GM23248 (cell line): ENCODE results near the gene FAM53A. TPM values are rescaled to one million over a fixed set of nuclear protein-coding genes. Genes with fewer than 3 reads are reported as not detected.

Experiments used
- DNase-seq: peaks from one replicate; pipeline ENCODE4 v3.0.0-alpha.2; 2015
- H2AFZ ChIP-seq: fragments of 200-600 bp; sonication (generic); 2 replicates; pipeline ENCODE4 v1.6.1; 2016; ENCODE audit warnings: antibody characterized with exemption
- H3F3A ChIP-seq: fragments of 200-600 bp; sonication (generic); 2 replicates; pipeline ENCODE4 v1.6.1; 2016; ENCODE audit warnings: mild to moderate bottlenecking, antibody characterized with exemption, mixed run types; ENCODE audit not compliant: insufficient read depth
- H3K27ac ChIP-seq: fragments of 200-600 bp; sonication (generic); 2 replicates; pipeline ENCODE4 v1.5.1; 2016; ENCODE audit warnings: mild to moderate bottlenecking
- H3K27me3 ChIP-seq: fragments of 200-600 bp; sonication (generic); replicated peaks from 2 replicates; pipeline ENCODE4 v1.6.1; 2016; ENCODE audit warnings: mild to moderate bottlenecking; ENCODE audit not compliant: insufficient read depth
- H3K36me3 ChIP-seq: fragments of 200-600 bp; sonication (generic); 2 replicates; pipeline ENCODE4 v1.6.1; 2016; ENCODE audit warnings: low read depth, mild to moderate bottlenecking
- H3K4me1 ChIP-seq: fragments of 200-600 bp; sonication (generic); 2 replicates; pipeline ENCODE4 v1.6.1; 2016; ENCODE audit warnings: mild to moderate bottlenecking; ENCODE audit not compliant: insufficient read depth
- H3K4me2 ChIP-seq: fragments of 200-600 bp; sonication (generic); one replicate; pipeline ENCODE4 v1.6.1; 2016; ENCODE audit warnings: mild to moderate bottlenecking; ENCODE audit not compliant: unreplicated experiment
- H3K4me3 ChIP-seq: fragments of 200-600 bp; sonication (generic); 2 replicates; pipeline ENCODE4 v1.5.1; 2016; ENCODE audit warnings: mild to moderate bottlenecking
- H3K79me2 ChIP-seq: fragments of 200-600 bp; sonication (generic); 2 replicates; pipeline ENCODE4 v1.6.1; 2016; ENCODE audit warnings: mild to moderate bottlenecking; ENCODE audit not compliant: insufficient read depth
- H3K9ac ChIP-seq: fragments of 200-600 bp; sonication (generic); 2 replicates; pipeline ENCODE4 v1.6.1; 2016; ENCODE audit warnings: mild to moderate bottlenecking
- H3K9me2 ChIP-seq: fragments of 200-600 bp; sonication (generic); 2 replicates; pipeline ENCODE4 v1.6.1; 2016; ENCODE audit warnings: mixed run types, mild to moderate bottlenecking, moderate library complexity; ENCODE audit not compliant: insufficient read depth
- H3K9me3 ChIP-seq: fragments of 200-600 bp; sonication (generic); one replicate; pipeline ENCODE4 v1.6.1; 2017; ENCODE audit warnings: low read depth
- H4K20me1 ChIP-seq: fragments of 200-600 bp; sonication (generic); 2 replicates; pipeline ENCODE4 v1.6.0; 2016; ENCODE audit not compliant: insufficient read depth
- EZH2 ChIP-seq: fragments of 200-600 bp; sonication (generic); IDR thresholded peaks from 2 replicates; pipeline ENCODE4 v1.6.1; 2018; ENCODE audit warnings: antibody characterized with exemption, mild to moderate bottlenecking; ENCODE audit not compliant: insufficient read depth, poor library complexity, severe bottlenecking
- EZH2phosphoT487 ChIP-seq: fragments of 200-600 bp; sonication (generic); IDR thresholded peaks from 2 replicates; pipeline ENCODE4 v1.6.1; 2018; ENCODE audit warnings: antibody characterized with exemption, moderate library complexity, mild to moderate bottlenecking, low read depth; ENCODE audit not compliant: insufficient read depth
- WGBS, 2 experiments: methylation state at CpG; one replicate each; pipeline ENCODE4 v1.1.6; 2015 to 2017; ENCODE audit warnings: low lambda C conversion rate in 2 of 2, low coverage in 1 of 2; ENCODE audit errors: missing lambda C conversion rate in 2 of 2; 5-methylcytosine and 5-hydroxymethylcytosine counted together
- in situ Hi-C: fragments of 300-500 bp; cut with MboI; formaldehyde crosslinking; loops from 2 replicates; pipeline ENCODE4 v1.15.0; 2020
- polyA plus RNA-seq: library from polyadenylated mRNA; unstranded; fragments of >200 nt; fragmentation: Nextera tagmentation; extraction: Ambion mirVana; gene quantifications from 2 replicates; pipeline ENCODE4 v1.2.1, GENCODE V29; 2016
- total RNA-seq: library from RNA; depleted of rRNA; stranded (reverse); fragments of >200 nt; shearing (Covaris generic); gene quantifications from 2 replicates; pipeline ENCODE4 v1.2.3, GENCODE V29; 2014

The FAM53A gene
- total and polyA plus RNA-seq, 2 experiments from 2014 or later: 2.8 to 3.8 TPM

- Histone ChIP-seq H3K27me3 (no peaks in the 10 kb centered on the region; the same call in 1 of the 2 replicates), H3K27ac (no peak overlapping the region), H4K20me1 (no peaks in the 10 kb centered on the region), H3K79me2 (no peaks in the 10 kb centered on the region), H3K36me3 (no peaks in the 10 kb centered on the region), H3F3A (no peaks in the 10 kb centered on the region; the same call in 1 of the 2 replicates), H3K4me3 (no peak overlapping the region), H3K9ac (no peak overlapping the region), H3K9me3 (no peaks in the 10 kb centered on the region), H2AFZ (no peak overlapping the region), H3K4me1 (no peaks in the 10 kb centered on the region), H3K4me2 (no peak overlapping the region), H3K9me2 (no peaks in the 10 kb centered on the region)
- in situ Hi-C loops: no loop called here
- DNase-seq: no peak
- TF ChIP-seq EZH2phosphoT487: no peak
- WGBS, 2 experiments: 68 to 76% methylated on average over 17 of the region's 17 CpGs
These were observed 70.1 kb downstream of the FAM53A start for GRCh38 chr4:1614049-1614448.

GRCh38 chr4:1613099-1613495 lies 71.0 kb downstream of the FAM53A start:
- H3K9ac ChIP-seq: no peak overlapping the region

GRCh38 chr4:1612278-1613098 lies 71.6 kb downstream of the FAM53A start:
- Histone ChIP-seq H2AFZ (no peak overlapping the region), H3K27ac (no peak overlapping the region), H3K27me3 (no peaks in the 10 kb centered on the region; the same call in 1 of the 2 replicates), H4K20me1 (no peaks in the 10 kb centered on the region), H3K4me3 (no peak overlapping the region), H3K4me2 (no peak overlapping the region), H3K79me2 (no peaks in the 10 kb centered on the region), H3K9ac (no peak overlapping the region), H3K4me1 (no peaks in the 10 kb centered on the region), H3K9me3 (no peaks in the 10 kb centered on the region), H3K36me3 (no peaks in the 10 kb centered on the region), H3K9me2 (no peaks in the 10 kb centered on the region), H3F3A (no peaks in the 10 kb centered on the region; the same call in 1 of the 2 replicates)
- TF ChIP-seq EZH2phosphoT487 (no peak), EZH2 (no peak)
- DNase-seq: no peak
- WGBS, 2 experiments: 59 to 61% methylated on average over 29 of the region's 29 CpGs
- in situ Hi-C loops: no loop called here

More at GRCh38 chr4:1613099-1613495, 71.0 kb downstream of the FAM53A start:
- DNase-seq: no peak
- H2AFZ ChIP-seq: no peak overlapping the region
- 65 to 71% methylated on average over 9 of the region's 9 CpGs for WGBS, 2 experiments
- H4K20me1 ChIP-seq: no peaks in the 10 kb centered on the region
- no peaks in the 10 kb centered on the region for H3K9me2 ChIP-seq
- H3K4me1 ChIP-seq: no peaks in the 10 kb centered on the region
- H3K27ac ChIP-seq: no peak overlapping the region
- no peaks in the 10 kb centered on the region for H3K79me2 ChIP-seq
- no peaks in the 10 kb centered on the region; the same call in 1 of the 2 replicates for H3K27me3 ChIP-seq
- TF ChIP-seq EZH2phosphoT487 (no peak), EZH2 (no peak)
- in situ Hi-C loops: no loop called here
- no peak overlapping the region for H3K4me3 ChIP-seq
- no peaks in the 10 kb centered on the region for H3K36me3 ChIP-seq
- no peak overlapping the region for H3K4me2 ChIP-seq
- H3K9me3 ChIP-seq: no peaks in the 10 kb centered on the region
- no peaks in the 10 kb centered on the region; the same call in 1 of the 2 replicates for H3F3A ChIP-seq

- Histone ChIP-seq H3K79me2 (no peaks in the 10 kb centered on the region), H2AFZ (no peak overlapping the region), H3K9me3 (no peaks in the 10 kb centered on the region), H3K4me2 (no peak overlapping the region), H3K9ac (no peak overlapping the region), H3K4me3 (no peak overlapping the region), H3K4me1 (no peaks in the 10 kb centered on the region), H3K27ac (no peak overlapping the region), H4K20me1 (no peaks in the 10 kb centered on the region), H3K36me3 (no peaks in the 10 kb centered on the region), H3F3A (no peaks in the 10 kb centered on the region; the same call in 1 of the 2 replicates), H3K27me3 (no peaks in the 10 kb centered on the region; the same call in 1 of the 2 replicates), H3K9me2 (no peaks in the 10 kb centered on the region)
- 68 to 73% methylated on average over 9 of the region's 9 CpGs for WGBS, 2 experiments
- TF ChIP-seq EZH2: no peak
- no peak for TF ChIP-seq EZH2phosphoT487
- in situ Hi-C loops: no loop called here
- DNase-seq: no peak
These were observed 72.6 kb downstream of the FAM53A start for GRCh38 chr4:1611501-1611870.
